Lung (tissue), 12 donors: ENCODE results near the gene JSRP1. TPM values are rescaled to one million over a fixed set of nuclear protein-coding genes. Genes with fewer than 3 reads are reported as not detected.
A peak's percentile ranks its signal among the peaks of the same experiment; 100 is the strongest.

Experiments used
- ATAC-seq: fragments of 200-7000 bp; cut with Tn5 transposase; one replicate; pipeline ENCODE4 v1.9.1; 2020; ENCODE audit warnings: moderate number of reproducible peaks; ENCODE audit not compliant: insufficient read depth, low FRiP score
- DNase-seq, 3 donors: peaks; one replicate each; pipeline ENCODE4 v3.0.0-alpha.2; 2013 to 2017
- H3K27ac ChIP-seq, 2 donors: one replicate each; pipeline ENCODE4 v1.5.1; 2013; ENCODE audit warnings: mild to moderate bottlenecking in 2 of 2, moderate library complexity in 2 of 2, control low read depth in 1 of 2, inconsistent platforms in 1 of 2, low read depth in 1 of 2, low read length in 1 of 2
- H3K27me3 ChIP-seq, 3 donors: one replicate each; pipeline ENCODE4 v1.5.1; 2013; ENCODE audit warnings: low read length in 2 of 3; ENCODE audit not compliant: control insufficient read depth in 3 of 3, insufficient read depth in 3 of 3
- H3K36me3 ChIP-seq, 4 donors: one replicate each; pipeline ENCODE4 v1.5.1; 2013; ENCODE audit warnings: low read length in 4 of 4, mild to moderate bottlenecking in 1 of 4, moderate library complexity in 1 of 4; ENCODE audit not compliant: control insufficient read depth in 4 of 4, insufficient read depth in 4 of 4
- H3K4me1 ChIP-seq, 5 donors: one replicate each; pipeline ENCODE4 v1.5.1; 2013; ENCODE audit warnings: low read length in 5 of 5, mild to moderate bottlenecking in 2 of 5, moderate library complexity in 1 of 5; ENCODE audit not compliant: control insufficient read depth in 5 of 5, insufficient read depth in 5 of 5
- H3K4me3 ChIP-seq: one replicate; pipeline ENCODE4 v1.5.1; 2013; ENCODE audit warnings: mild to moderate bottlenecking, control low read depth, moderate library complexity
- H3K9ac ChIP-seq, 2 donors: one replicate each; pipeline ENCODE4 v1.5.1; 2013; ENCODE audit warnings: low read length in 2 of 2, control low read depth in 1 of 2; ENCODE audit not compliant: insufficient read depth in 1 of 2
- H3K9me3 ChIP-seq, 4 donors: one replicate each; pipeline ENCODE4 v1.5.1; 2013; ENCODE audit warnings: low read length in 3 of 4, mild to moderate bottlenecking in 1 of 4, moderate library complexity in 1 of 4; ENCODE audit not compliant: control insufficient read depth in 4 of 4, insufficient read depth in 3 of 4
- CTCF ChIP-seq: IDR thresholded peaks from 2 replicates; pipeline ENCODE4 v1.5.1; 2012; ENCODE audit warnings: mild to moderate bottlenecking; ENCODE audit errors: control extremely low read depth, extremely low read depth
- WGBS, 2 donors: extraction: QIAGEN DNeasy Blood & Tissue Kit; methylation state at CpG; one replicate each; pipeline ENCODE4 v1.1.7; 2013; 5-methylcytosine and 5-hydroxymethylcytosine counted together
- polyA plus RNA-seq, 2 donors: library from polyadenylated mRNA; stranded (reverse); fragments of 200-250 nt; gene quantifications; one replicate each; pipeline ENCODE4 v1.2.1, GENCODE V29; 2013
- total RNA-seq, 2 donors: library from RNA; depleted of rRNA in 1 of 2; stranded (reverse); fragments of >200 nt in 1 of 2; gene quantifications; one replicate each; pipeline ENCODE4 v1.2.1, GENCODE V29; 2014 to 2021
- donor health status: control.
- donor health status: control.
- donor health status: Bipolar disorder and iron deficiency.
- donor health status: healthy.
- donor health status: DM: yes; HTN: yes; CAD: no.

Gene JSRP1
- total and polyA plus RNA-seq, 4 donors, result 0.61 to 2.3 (median 0.88) TPM

- ATAC-seq, result no peak
- no peak for TF ChIP-seq CTCF
- H3K27ac ChIP-seq, result peak overlapping the region in 1 of 2 donors; percentile 16
- no peak overlapping the region for H3K9ac ChIP-seq
- H3K27me3 ChIP-seq, result no peaks in the 10 kb centered on the region
- H3K9me3 ChIP-seq, result no peaks in the 10 kb centered on the region
- DNase-seq, result no peak
- no peak overlapping the region for H3K4me3 ChIP-seq
- WGBS, 2 donors, result 92 to 95% methylated on average over 28 of the region's 28 CpGs
- peaks cover 4 to 28% (median 8%) of the 10 kb centered on the region in 4 donors for H3K36me3 ChIP-seq
- peaks cover 0 to 32% (median 13%) of the 10 kb centered on the region in 5 donors for H3K4me1 ChIP-seq
Measured at GRCh38 chr19:2276429-2276986, 20.3 kb upstream of the JSRP1 start.

- Histone ChIP-seq H3K27ac (peak overlapping the region in 1 of 2 donors; percentile 79), H3K4me1 (peaks cover 0 to 35% (median 14%) of the 10 kb centered on the region in 5 donors), H3K9ac (no peak overlapping the region), H3K36me3 (peaks cover 4 to 31% (median 9%) of the 10 kb centered on the region in 4 donors), H3K9me3 (no peaks in the 10 kb centered on the region), H3K27me3 (no peaks in the 10 kb centered on the region), H3K4me3 (no peak overlapping the region)
- WGBS, 2 donors, result 76 to 83% methylated on average over 73 to 74 of the region's 74 CpGs
- DNase-seq, result peak in 2 of 3 donors; percentile 18 to 65
- no peak for TF ChIP-seq CTCF
- no peak for ATAC-seq
Measured at GRCh38 chr19:2275588-2276428, 19.6 kb upstream of the JSRP1 start.

GRCh38 chr19:2274931-2275535, 18.8 kb upstream of the JSRP1 start:
- TF ChIP-seq CTCF, result peak; percentile 48
- peaks cover 0 to 35% (median 14%) of the 10 kb centered on the region in 5 donors for H3K4me1 ChIP-seq
- H3K4me3 ChIP-seq, result no peak overlapping the region
- H3K36me3 ChIP-seq, result peaks cover 4 to 31% (median 11%) of the 10 kb centered on the region in 4 donors
- ATAC-seq (no peak), DNase-seq (peak; percentile 65 to 76 (median 72))
- no peak overlapping the region for H3K9ac ChIP-seq
- no peaks in the 10 kb centered on the region for H3K9me3 ChIP-seq
- 55 to 63% methylated on average over 15 to 16 of the region's 16 CpGs for WGBS, 2 donors
- peak overlapping the region in 1 of 2 donors; percentile 79 for H3K27ac ChIP-seq
- no peaks in the 10 kb centered on the region for H3K27me3 ChIP-seq
